GM21723 (cell line): ENCODE measurements around the gene MGLL.
A peak's percentile ranks its signal among the peaks of the same experiment; 100 is the strongest.

Experiments used
- ATAC-seq: cut with Tn5 transposase; IDR thresholded peaks from one replicate; pipeline ENCODE4 v1.9.1; 2021; ENCODE audit warnings: mild to moderate bottlenecking, moderate library complexity; ENCODE audit not compliant: unreplicated experiment

Gene MGLL

GRCh38 chr3:127835993-127836882 is 13.9 kb upstream of the MGLL start:
- peak; percentile 86 for ATAC-seq

GRCh38 chr3:127834771-127835170 is 12.5 kb upstream of the MGLL start:
- no peak for ATAC-seq

- ATAC-seq, result no peak
Measured at GRCh38 chr3:127833281-127834032, 11.1 kb upstream of the MGLL start.

GRCh38 chr3:127831723-127832172 is 9.4 kb upstream of the MGLL start:
- ATAC-seq, result no peak

DNA sequence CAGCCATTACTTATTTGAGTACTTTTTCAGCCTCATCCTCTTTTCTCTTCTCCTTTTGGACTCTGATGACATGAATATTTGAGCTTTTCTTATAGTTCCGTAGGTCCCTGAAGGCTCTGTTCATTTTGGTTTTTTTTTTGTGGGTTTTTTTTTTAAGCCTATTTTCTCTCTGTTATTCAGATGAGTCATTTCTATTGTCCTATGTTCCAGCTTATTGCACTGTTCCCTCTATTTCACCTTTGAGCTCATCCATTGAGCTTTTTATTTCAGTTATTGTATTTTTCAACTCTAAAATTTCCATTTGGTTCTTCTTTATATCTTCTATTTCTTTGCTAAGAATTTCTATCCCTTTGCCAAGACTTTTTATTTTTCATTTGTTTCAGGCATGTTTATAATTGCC is 7.2 kb upstream of the MGLL start:
- no peak for ATAC-seq

GRCh38 chr3:127827808-127828207 is 5.5 kb upstream of the MGLL start:
- no peak for ATAC-seq

GRCh38 chr3:127825756-127826155 is 3.4 kb upstream of the MGLL start:
- ATAC-seq, result no peak

- no peak for ATAC-seq
Measured at GRCh38 chr3:127824151-127824825, 2.0 kb upstream of the MGLL start.

- ATAC-seq, result no peak
Measured at GRCh38 chr3:127823426-127823857, 1.1 kb upstream of the MGLL start.

- ATAC-seq, result peak; percentile 52
Measured at GRCh38 chr3:127822682-127823425, 539 bp upstream of the MGLL start.

DNA sequence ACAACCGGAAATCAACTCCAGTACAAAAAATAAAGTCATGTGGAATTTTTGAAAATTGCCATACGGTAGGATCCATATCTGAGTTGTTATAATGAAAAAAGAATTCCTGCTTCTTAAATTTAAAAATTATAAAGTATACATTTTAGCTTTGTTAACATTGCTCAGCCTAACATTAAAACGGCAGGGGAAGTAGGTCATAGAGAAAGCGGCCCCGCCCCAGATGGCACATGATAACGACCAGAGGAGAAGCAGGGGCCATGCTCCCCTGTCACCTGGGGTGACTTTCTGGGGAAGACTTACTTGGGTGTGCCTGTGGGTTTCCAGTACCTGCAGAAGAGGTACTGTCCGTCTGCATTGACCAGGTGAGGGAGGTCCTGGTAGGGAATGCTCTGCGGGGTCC is 921 bp downstream of the MGLL start:
- no peak for ATAC-seq

DNA sequence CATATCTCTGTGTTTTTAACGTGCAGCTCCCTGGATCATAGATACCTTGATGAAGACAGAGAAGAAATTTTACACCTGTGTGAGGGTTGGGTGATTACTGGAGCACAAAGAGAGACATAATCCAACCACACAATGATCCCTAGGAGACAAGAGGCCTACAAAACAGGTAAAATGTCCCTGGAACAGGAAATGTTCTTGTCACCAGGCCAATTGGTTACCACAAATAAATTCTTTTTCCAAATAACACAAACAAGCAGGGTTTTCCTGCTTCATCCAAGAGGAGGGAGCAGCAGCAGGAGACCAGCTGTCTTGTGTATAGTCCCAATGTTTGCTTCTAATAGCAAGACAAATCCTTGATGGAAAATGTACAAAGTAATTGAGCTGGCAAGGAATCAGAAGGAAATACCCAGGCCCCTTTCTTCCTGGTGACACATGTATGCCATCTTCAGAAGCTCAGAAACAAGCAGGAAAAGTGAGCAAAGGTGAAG is 1.4 kb downstream of the MGLL start:
- ATAC-seq, result no peak

DNA sequence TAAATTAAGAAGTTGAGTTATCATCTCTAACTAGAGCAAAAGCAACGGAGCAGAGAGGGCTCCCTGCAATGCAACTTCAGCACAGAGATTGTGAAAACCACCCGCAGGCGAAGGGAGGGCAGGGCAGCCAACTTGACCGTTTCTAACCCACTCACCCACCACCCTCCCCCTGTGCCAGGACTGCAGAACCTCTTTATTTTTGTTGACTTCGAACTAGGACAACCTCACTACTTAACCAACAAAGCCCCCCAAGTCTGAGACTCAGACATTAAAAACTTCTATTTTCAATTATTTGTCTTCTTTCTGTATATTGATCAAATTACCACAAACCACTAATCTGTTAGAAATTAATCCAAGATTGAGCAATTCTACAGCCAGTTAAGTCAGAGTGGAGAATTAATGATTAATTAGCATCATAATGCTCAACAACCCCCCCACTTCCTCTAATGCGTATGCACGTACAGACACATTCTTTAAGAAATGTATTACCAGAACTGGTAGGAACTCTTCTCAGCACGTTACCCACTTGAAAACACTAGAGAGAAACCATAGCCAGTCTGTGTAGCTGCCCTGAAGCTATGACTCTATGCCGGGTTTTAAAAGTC is 2.0 kb downstream of the MGLL start:
- ATAC-seq, result no peak

DNA sequence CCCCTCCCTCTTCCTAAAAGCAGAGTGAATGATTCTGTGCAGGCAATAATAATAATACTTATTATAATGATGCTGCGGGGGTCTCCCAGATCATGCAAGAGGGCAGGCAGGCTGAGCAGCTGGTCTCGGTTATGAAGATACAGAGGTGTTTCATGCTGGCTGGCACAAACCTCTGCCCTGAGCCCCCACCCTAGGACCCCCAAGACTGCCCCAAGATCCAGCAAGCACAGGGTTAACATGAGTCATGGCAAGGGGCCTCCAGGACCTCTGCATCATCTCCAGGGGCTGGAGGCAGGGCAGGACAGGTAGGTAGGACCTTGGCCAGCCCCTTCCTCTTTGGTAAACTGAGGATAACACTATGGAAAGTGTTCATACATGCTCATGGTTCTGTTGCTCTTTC is 2.7 kb downstream of the MGLL start:
- no peak for ATAC-seq

- ATAC-seq, result no peak
Measured at GRCh38 chr3:127819086-127819485, 3.2 kb downstream of the MGLL start.

GRCh38 chr3:127817406-127817841 is 4.9 kb downstream of the MGLL start:
- ATAC-seq, result no peak

GRCh38 chr3:127816783-127817405 is 5.4 kb downstream of the MGLL start:
- no peak for ATAC-seq

DNA sequence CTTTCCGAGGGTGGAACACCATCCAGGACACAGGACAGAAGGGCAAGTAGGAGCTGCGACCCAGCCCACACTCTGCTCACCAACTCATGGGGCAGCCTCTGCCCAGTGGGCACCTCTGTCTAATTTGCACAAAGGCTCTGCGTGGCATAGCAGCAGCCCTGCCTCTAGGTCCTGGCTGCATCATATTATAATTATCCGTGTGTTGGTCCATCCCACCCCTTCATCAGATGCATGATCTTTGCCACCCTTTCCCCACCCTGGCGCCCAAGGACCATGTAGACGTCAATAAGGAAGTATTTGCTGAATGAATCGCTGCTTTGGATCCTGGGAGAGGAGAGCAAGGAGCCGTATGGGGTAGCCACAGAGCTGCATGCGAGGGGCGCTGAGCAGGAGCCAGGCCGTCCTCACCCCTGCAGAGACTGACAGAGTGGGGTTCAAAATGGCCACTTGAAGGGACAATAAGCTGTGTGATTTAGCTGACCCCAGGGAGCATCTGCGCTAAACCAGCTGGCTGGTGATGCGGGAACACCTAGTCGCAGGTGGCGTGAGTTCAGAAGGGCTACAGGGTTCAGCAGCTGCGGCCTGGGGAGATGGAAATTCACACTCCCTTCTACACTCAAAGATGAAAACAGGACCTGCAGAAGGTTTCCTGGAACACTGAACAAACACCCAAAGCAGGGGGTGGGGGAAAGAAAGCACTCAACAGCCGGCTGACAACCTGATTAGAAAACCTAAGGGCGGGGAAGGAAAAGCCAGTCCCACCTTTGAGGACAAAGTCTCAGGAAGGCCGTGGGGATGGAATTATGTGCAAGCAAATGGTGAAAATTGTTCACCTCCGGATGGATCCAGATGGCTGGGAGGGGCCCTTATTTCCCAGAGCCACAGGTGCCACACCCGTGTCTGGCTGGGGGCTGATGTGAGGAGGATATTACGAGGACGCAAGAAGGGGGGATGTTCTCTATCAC is 6.4 kb downstream of the MGLL start:
- no peak for ATAC-seq
